Activated CD4-positive, alpha-beta T cell treated with anti-CD3 and anti-CD28 coated beads, Interleukin-2, Interleukin-4, amounts not matched to agents 100 ng/mL and 50 ng/mL, durations not matched to agents 16 hours and 8 hours (primary cell): ENCODE measurements around the gene PBOV1.
"Not testable (repeated sequence)": the region's sequence is repeated elsewhere in the genome, so short reads cannot be mapped to it uniquely, and the experiment has no call there.

Experiments
- DNase-seq: peaks from one replicate; pipeline ENCODE4 v3.0.0-alpha.2; 2020; ENCODE audit warnings: low spot score

The PBOV1 gene

GRCh38 chr6:138238368-138238767 lies 20.1 kb upstream of the PBOV1 start:
- DNase-seq = no peak

- no peak for DNase-seq
Measured at GRCh38 chr6:138237463-138237862, 19.2 kb upstream of the PBOV1 start.

- no peak for DNase-seq
Measured at GRCh38 chr6:138235693-138236092, 17.4 kb upstream of the PBOV1 start.

- DNase-seq = no peak
Measured at GRCh38 chr6:138235205-138235604, 16.9 kb upstream of the PBOV1 start.

- DNase-seq = no peak
Measured at GRCh38 chr6:138234363-138234762, 16.1 kb upstream of the PBOV1 start.

- DNase-seq = no peak
Measured at GRCh38 chr6:138231381-138231886, 13.1 kb upstream of the PBOV1 start.

GRCh38 chr6:138230759-138231380 lies 12.6 kb upstream of the PBOV1 start:
- no peak for DNase-seq

- DNase-seq = no peak
Measured at GRCh38 chr6:138230221-138230620, 11.9 kb upstream of the PBOV1 start.

GRCh38 chr6:138229663-138230179 lies 11.4 kb upstream of the PBOV1 start:
- no peak for DNase-seq

- no peak for DNase-seq
Measured at GRCh38 chr6:138229072-138229471, 10.8 kb upstream of the PBOV1 start.

- DNase-seq = no peak
Measured at GRCh38 chr6:138227316-138227781, 9.1 kb upstream of the PBOV1 start.

GRCh38 chr6:138226700-138227315 lies 8.5 kb upstream of the PBOV1 start:
- no peak for DNase-seq

GRCh38 chr6:138225953-138226352 lies 7.7 kb upstream of the PBOV1 start:
- no peak for DNase-seq

GRCh38 chr6:138222901-138223546 lies 4.7 kb upstream of the PBOV1 start:
- DNase-seq = no peak

GRCh38 chr6:138219901-138220300 lies 1.6 kb upstream of the PBOV1 start:
- DNase-seq = no peak

- no peak for DNase-seq
Measured at GRCh38 chr6:138219398-138219797, 1.1 kb upstream of the PBOV1 start.

GRCh38 chr6:138215093-138215782 lies 3.1 kb downstream of the PBOV1 start:
- no peak for DNase-seq

- DNase-seq = not testable (repeated sequence)
Measured at GRCh38 chr6:138212530-138212929, 5.8 kb downstream of the PBOV1 start.

- no peak for DNase-seq
Measured at GRCh38 chr6:138211601-138212000, 6.7 kb downstream of the PBOV1 start.

- no peak for DNase-seq
Measured at GRCh38 chr6:138211048-138211581, 7.2 kb downstream of the PBOV1 start.

- DNase-seq = no peak
Measured at GRCh38 chr6:138206862-138207261, 11.4 kb downstream of the PBOV1 start.

- DNase-seq = no peak
Measured at GRCh38 chr6:138205437-138206094, 12.7 kb downstream of the PBOV1 start.
